BLaER1 treated with 17β-estradiol and CSF1 and Interleukin-3, amounts not matched to agents 10 nM and 100 nM (cell line): ENCODE results near the gene SLC25A41.

Source experiments
- H3K27ac ChIP-seq, 11 experiments: shearing (Covaris generic); formaldehyde crosslinking; 2 replicates each; pipeline ENCODE4 v1.8.1; 2022
- H3K27me3 ChIP-seq, 11 experiments: shearing (Covaris generic); formaldehyde crosslinking; 2 replicates each; pipeline ENCODE4 v1.8.1; 2022
- H3K36me3 ChIP-seq, 11 experiments: shearing (Covaris generic); formaldehyde crosslinking; 2 replicates each; pipeline ENCODE4 v1.8.1; 2022
- H3K4me1 ChIP-seq, 10 experiments: shearing (Covaris generic); formaldehyde crosslinking; 2 replicates each; pipeline ENCODE4 v1.8.1; 2022
- H3K4me2 ChIP-seq, 11 experiments: shearing (Covaris generic); formaldehyde crosslinking; 2 replicates each; pipeline ENCODE4 v1.8.1; 2022
- H3K4me3 ChIP-seq, 10 experiments: shearing (Covaris generic); formaldehyde crosslinking; 2 replicates each; pipeline ENCODE4 v1.8.1; 2022
- H3K9ac ChIP-seq, 11 experiments: shearing (Covaris generic); formaldehyde crosslinking; 2 replicates each; pipeline ENCODE4 v1.8.1; 2022
- H3K9me3 ChIP-seq, 11 experiments: shearing (Covaris generic); formaldehyde crosslinking; replicated peaks in 1 of 11; 2 replicates each; pipeline ENCODE4 v1.8.1; 2022
- H4K20me1 ChIP-seq, 11 experiments: shearing (Covaris generic); formaldehyde crosslinking; 2 replicates each; pipeline ENCODE4 v1.8.1; 2022
- Cebpa-rat ChIP-seq, 11 experiments: shearing (Covaris generic); IDR thresholded peaks; 2 replicates each; pipeline ENCODE4 v1.8.1; 2022

Gene SLC25A41

DNA sequence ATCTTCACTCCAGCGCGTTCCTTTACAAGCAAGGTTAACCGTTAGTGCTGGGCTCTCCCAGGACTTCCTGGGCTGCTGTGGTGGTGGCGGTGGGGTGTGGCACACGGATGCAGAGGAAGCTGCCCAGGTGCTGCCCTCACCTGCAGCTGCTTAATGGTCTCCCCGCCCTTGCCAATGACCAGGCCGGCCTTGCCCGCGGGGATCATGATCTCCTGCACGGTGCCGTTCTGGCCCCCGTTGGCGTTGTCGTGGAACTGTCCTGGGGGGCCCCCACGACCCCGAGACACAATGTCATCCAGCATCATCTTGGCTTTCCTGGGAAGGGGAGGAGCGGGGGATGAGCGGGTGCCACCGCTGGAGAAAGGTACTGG lies 15.0 kb downstream of the SLC25A41 start:
- Histone ChIP-seq H3K27ac (no peak overlapping the region), H3K4me2 (no peak overlapping the region), H3K36me3 (peaks cover 88 to 99% (median 97%) of the 10 kb centered on the region in 11 experiments), H3K9me3 (no peaks in the 10 kb centered on the region), H3K9ac (no peak overlapping the region), H3K4me3 (no peak overlapping the region), H3K27me3 (no peaks in the 10 kb centered on the region), H4K20me1 (peaks cover 84 to 100% (median 96%) of the 10 kb centered on the region in 11 experiments), H3K4me1 (peaks cover 15 to 31% (median 18%) of the 10 kb centered on the region in 10 experiments)
- TF ChIP-seq Cebpa-rat (IDR thresholded peaks at IDR 0.05) = no peak

DNA sequence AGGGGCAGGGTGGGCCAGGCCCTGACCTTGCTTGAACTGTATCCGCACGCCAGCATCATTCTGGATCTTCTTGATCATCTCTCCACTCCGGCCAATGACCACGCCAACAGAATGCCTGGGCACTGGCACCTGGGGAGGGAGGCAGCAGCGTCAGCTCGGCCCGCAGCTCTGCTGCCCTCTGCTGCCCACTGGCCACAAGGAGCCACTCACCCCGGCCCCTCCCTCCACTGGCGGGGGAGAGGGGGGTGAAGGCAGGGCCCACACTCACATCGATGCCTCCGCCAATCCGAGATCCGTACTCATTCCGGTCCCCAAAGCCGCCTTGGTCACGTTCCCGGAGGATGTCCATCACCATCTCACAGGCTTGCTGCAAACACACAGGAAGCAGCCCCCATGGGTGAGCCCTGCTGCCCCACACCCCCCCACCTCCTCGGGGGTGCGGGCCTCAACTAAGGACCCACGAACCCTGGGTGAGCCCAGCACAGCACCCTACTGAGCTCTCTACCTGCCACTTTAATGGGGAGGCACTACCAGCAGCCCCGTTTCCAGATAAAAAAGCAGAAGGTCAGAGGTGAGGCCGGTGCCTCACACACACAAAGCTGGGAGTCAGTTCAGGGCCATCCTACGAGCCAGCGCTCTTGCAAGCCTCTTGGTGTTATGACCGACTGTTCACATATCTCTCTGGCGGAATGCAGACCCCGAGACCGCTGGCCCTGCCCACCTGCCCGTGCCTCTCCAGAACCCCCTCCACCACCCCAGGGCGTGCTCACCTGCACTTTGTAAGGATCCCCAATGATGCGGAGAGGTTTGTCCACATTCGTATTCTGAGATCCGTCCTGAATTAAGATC lies 15.6 kb downstream of the SLC25A41 start:
- no peak overlapping the region for H3K27ac ChIP-seq
- no peak overlapping the region for H3K9ac ChIP-seq
- H3K4me3 ChIP-seq = no peak overlapping the region
- TF ChIP-seq Cebpa-rat (IDR thresholded peaks at IDR 0.05) = no peak
- no peaks in the 10 kb centered on the region for H3K27me3 ChIP-seq
- no peak overlapping the region for H3K4me2 ChIP-seq
- H4K20me1 ChIP-seq = peaks cover 78 to 100% (median 92%) of the 10 kb centered on the region in 11 experiments
- peaks cover 94 to 100% (median 99%) of the 10 kb centered on the region in 11 experiments for H3K36me3 ChIP-seq
- H3K4me1 ChIP-seq = peaks cover 9 to 25% (median 13%) of the 10 kb centered on the region in 10 experiments
- no peaks in the 10 kb centered on the region for H3K9me3 ChIP-seq

DNA sequence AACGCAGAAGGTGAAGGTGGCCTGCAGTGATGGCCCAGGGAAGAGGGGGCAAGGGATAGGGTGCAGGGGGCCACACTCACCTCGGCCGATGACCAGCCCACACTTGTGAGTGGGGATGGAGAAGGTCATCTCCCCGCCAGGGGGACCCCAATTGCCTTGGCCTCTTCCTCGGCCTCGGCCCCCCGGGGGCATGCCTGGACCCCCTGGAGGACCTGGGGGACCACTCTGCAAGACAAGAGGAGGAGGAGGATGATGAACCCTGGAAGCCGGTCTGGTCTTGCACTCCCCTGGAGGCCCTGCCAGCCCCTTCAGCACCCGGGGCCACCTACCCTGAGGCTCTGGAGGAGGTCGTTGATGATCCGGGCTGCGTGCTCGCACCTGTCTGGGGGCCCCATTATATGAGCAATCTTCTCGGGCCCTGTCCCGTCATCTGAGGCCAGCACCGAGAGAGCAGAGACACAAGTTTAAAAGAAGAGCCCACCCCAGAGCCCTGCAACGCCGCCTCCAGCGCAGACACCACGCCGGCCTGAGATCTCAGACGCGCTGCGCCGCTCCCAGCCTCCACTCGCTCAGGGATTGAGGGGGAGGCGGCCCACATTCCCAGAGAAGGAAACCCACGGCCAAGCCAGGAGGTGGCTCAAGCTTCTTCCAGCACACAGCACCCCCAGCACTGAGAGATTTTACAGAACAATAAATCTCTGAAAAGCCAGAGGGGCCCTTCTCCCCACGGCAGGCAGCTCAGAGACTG lies 16.7 kb downstream of the SLC25A41 start:
- peaks cover 67 to 100% (median 92%) of the 10 kb centered on the region in 11 experiments for H4K20me1 ChIP-seq

DNA sequence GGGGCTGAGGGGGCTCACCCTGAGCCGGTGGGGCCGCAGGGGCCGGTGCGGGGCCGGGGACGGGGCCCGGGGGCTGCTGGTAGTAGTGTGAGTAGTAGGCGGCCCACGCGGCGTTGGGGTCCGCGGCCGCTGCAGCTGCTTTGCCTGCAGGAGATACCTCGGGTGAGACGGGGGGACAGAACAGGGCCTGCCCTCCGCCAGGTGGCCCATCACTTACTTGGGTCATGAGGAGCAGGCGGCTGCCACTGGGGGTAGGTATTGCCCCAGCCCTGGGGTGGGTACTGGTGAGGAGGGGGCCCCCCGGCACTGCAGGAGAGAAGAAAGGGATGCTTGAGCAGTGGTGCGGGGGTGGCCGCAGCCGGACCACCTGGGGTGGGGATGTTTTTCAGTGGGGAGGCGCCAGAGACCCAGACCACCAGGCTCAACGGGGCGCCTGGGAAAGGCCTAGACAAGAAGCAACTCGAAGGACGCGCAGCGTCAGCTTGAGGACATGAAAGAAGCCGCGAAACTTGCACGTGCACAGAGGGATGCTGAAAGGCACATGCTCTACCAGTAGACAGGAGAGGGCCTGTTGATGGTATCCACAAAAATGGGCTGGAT lies 17.9 kb downstream of the SLC25A41 start:
- no peaks in the 10 kb centered on the region for H3K27me3 ChIP-seq
- no peak overlapping the region for H3K4me2 ChIP-seq
- H3K4me3 ChIP-seq = no peak overlapping the region
- no peak overlapping the region for H3K9ac ChIP-seq
- peaks cover 79 to 92% (median 87%) of the 10 kb centered on the region in 11 experiments for H3K36me3 ChIP-seq
- peaks cover 55 to 93% (median 84%) of the 10 kb centered on the region in 11 experiments for H4K20me1 ChIP-seq
- H3K9me3 ChIP-seq = no peaks in the 10 kb centered on the region
- peaks cover 0 to 3% (median 0%) of the 10 kb centered on the region in 10 experiments; a peak in 1 of 20 replicates for H3K4me1 ChIP-seq
- H3K27ac ChIP-seq = no peak overlapping the region
- TF ChIP-seq Cebpa-rat (IDR thresholded peaks at IDR 0.05) = no peak

More for the DNA sequence above, 16.7 kb downstream of the SLC25A41 start:
- Histone ChIP-seq H3K27ac (no peak overlapping the region), H3K36me3 (peaks cover 90 to 100% (median 98%) of the 10 kb centered on the region in 11 experiments), H3K27me3 (no peaks in the 10 kb centered on the region), H3K9me3 (no peaks in the 10 kb centered on the region), H3K9ac (no peak overlapping the region), H3K4me2 (no peak overlapping the region), H3K4me3 (no peak overlapping the region), H3K4me1 (peaks cover 0 to 14% (median 2%) of the 10 kb centered on the region in 10 experiments; a peak in 14 of 20 replicates)
- TF ChIP-seq Cebpa-rat (IDR thresholded peaks at IDR 0.05) = no peak

DNA sequence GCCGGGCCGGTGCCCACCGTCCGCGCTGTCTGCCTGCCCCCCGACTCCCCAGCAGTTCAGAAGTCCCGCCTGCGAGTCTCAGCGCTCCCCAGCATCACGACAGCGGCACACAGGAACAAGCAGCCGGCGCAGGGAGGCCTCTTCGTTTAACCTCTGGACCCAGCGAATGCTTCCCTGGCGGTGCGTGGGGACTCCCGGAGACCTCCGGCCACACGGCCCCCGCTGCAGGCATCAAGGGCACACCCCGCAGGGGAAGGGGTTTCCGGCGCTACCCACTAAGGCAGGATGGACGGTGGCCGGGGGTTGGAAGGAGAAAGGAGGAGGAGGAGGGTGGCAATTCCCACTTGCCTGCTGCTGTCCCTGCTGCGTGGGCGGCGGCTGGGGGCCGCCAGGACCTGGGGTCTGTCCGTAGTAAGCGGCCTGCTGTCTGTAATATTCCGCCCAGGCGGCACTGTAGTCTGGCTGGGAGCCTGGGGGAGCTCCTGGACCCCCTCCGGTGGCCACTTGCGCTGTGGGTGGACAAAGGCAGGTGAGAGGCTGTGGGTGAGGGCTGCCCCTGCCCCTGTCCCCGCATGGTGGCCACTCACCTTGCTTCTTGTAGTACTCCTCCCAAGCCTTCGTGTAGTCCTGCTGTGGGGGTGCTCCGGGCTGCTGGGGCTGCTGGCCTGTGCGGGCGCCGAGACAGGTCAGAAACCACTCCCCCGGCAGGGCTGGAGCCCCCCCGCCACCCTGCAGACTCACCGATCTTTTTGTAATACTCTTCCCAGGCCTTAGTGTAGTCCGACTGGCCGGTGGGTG lies 18.6 kb downstream of the SLC25A41 start:
- Histone ChIP-seq H3K9ac (no peak overlapping the region), H3K4me3 (no peak overlapping the region), H4K20me1 (peaks cover 48 to 86% (median 77%) of the 10 kb centered on the region in 11 experiments), H3K27ac (no peak overlapping the region), H3K27me3 (no peaks in the 10 kb centered on the region), H3K4me1 (no peaks in the 10 kb centered on the region; a peak in 1 of 20 replicates), H3K9me3 (no peaks in the 10 kb centered on the region), H3K4me2 (no peak overlapping the region), H3K36me3 (peaks cover 72 to 85% (median 80%) of the 10 kb centered on the region in 11 experiments)
- no peak for TF ChIP-seq Cebpa-rat (IDR thresholded peaks at IDR 0.05)

DNA sequence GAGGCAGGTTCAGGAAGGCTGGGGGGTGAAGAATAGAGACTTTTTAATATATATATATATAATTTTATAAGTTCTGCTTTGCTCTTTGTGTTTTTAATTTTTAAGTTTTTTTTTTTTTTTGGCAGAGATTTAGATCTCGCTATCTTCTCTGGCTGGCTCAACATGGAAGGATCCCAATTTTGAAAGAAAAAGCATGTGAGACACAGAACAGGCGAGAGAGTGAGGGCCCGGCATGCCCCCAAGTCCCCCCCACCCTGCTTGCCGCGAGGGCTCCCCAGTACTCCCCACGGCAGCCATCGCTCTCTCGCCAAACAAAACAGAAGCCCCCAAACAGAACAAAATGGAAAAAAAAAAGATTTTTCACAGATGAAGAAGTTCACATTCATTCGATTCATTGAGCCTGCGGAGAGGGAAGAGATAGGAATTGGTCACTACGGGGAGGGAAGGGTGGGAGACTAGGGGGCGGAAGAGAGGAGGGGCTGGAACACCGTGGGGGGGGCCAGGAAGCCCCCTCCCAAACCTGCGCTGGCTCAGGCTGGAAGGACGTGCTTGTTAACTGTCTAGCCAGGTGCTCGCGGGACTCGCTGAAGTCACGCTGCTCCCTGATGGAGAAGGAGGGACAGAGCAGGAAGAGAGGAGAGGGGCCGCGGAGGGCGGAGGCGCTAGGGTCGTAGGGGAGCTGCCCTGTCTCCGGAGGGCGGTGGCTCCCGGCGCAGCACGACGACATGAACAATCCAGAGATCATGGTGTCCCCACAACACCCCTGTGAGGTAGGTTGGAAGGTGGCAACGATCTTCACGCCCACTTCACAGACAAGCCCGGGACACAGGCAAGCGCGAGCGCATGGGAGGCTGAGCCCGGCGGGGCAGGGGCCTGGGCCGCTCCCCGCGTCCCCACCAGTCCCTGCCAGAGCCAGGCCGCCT lies 19.6 kb downstream of the SLC25A41 start:
- Histone ChIP-seq H3K9ac (no peak overlapping the region), H3K4me2 (no peak overlapping the region), H3K27me3 (no peaks in the 10 kb centered on the region), H3K36me3 (peaks cover 62 to 75% (median 70%) of the 10 kb centered on the region in 11 experiments), H3K9me3 (no peaks in the 10 kb centered on the region), H3K4me3 (no peak overlapping the region), H3K4me1 (no peaks in the 10 kb centered on the region), H4K20me1 (peaks cover 38 to 76% (median 67%) of the 10 kb centered on the region in 11 experiments), H3K27ac (no peak overlapping the region)
- no peak for TF ChIP-seq Cebpa-rat (IDR thresholded peaks at IDR 0.05)

DNA sequence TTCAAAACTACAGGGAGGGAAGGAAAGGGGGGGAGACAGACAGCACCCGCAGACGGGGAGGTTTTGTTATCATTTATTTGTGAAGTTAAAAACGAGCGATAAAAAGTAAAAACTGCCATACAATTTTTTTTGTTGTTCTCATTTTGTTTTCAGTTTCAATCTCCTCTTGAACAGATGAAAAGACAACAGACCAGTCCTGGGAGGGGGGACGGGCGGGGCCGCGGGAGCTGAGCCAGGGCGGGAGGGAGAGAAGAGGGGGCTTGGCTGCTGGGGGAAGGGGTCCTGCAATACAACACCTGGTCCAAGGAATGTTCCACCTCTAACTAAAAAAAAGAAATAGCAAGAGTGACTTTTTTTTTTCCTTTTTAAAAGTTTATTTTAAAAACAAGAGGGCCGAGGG lies 20.3 kb downstream of the SLC25A41 start:
- no peak for TF ChIP-seq Cebpa-rat (IDR thresholded peaks at IDR 0.05)
- H3K4me3 ChIP-seq = no peak overlapping the region
- H3K27ac ChIP-seq = no peak overlapping the region
- no peak overlapping the region for H3K9ac ChIP-seq
- no peak overlapping the region for H3K4me2 ChIP-seq
- H3K9me3 ChIP-seq = no peaks in the 10 kb centered on the region
- H3K36me3 ChIP-seq = peaks cover 55 to 68% (median 63%) of the 10 kb centered on the region in 11 experiments
- H4K20me1 ChIP-seq = peaks cover 31 to 69% (median 60%) of the 10 kb centered on the region in 11 experiments
- H3K4me1 ChIP-seq = no peaks in the 10 kb centered on the region
- no peaks in the 10 kb centered on the region for H3K27me3 ChIP-seq
